ENCODE results near the gene JPT1.

JPT1 gene

DNA sequence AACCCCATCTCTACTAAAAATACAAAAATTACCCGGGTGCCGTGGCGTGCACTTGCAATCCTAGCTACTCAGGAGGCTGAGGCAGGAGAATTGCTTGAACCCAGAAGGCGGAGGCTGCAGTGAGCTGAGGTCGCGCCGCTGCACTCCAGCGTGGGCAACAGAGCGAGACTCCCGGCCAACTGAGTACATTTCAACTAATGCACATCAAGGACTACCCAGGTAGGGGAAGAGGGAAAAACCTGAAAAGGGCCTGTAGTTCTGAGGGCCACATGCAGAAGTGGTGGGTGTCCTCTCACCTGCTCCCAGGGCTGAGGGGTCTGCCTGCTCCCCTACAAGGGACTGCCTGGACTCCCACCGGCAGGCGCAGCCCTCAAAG lies 67.1 kb downstream of the JPT1 start:
- Histone ChIP-seq H3K36me3 (ENCODE audit: insufficient read depth) (no peaks in the 10 kb centered on the region), H4K20me1 (ENCODE audit: insufficient read depth) (no peaks in the 10 kb centered on the region), H3K27ac (no peak overlapping the region), H3K4me2 (no peak overlapping the region), H3K9ac (no peak overlapping the region), H3K4me1 (ENCODE audit: low read depth, poor library complexity, severe bottlenecking) (no peaks in the 10 kb centered on the region), H3K27me3 (ENCODE audit: insufficient read depth, low read depth) (no peaks in the 10 kb centered on the region), H3K4me3 (IDR thresholded peaks at IDR 0.05; ENCODE audit: insufficient read depth, low read depth, low read length) (no peak overlapping the region), H3K79me2 (ENCODE audit: insufficient read depth, low read depth) (no peaks in the 10 kb centered on the region), H2AFZ (ENCODE audit: low read depth) (no peak overlapping the region)
- TF ChIP-seq, protein P1, sequence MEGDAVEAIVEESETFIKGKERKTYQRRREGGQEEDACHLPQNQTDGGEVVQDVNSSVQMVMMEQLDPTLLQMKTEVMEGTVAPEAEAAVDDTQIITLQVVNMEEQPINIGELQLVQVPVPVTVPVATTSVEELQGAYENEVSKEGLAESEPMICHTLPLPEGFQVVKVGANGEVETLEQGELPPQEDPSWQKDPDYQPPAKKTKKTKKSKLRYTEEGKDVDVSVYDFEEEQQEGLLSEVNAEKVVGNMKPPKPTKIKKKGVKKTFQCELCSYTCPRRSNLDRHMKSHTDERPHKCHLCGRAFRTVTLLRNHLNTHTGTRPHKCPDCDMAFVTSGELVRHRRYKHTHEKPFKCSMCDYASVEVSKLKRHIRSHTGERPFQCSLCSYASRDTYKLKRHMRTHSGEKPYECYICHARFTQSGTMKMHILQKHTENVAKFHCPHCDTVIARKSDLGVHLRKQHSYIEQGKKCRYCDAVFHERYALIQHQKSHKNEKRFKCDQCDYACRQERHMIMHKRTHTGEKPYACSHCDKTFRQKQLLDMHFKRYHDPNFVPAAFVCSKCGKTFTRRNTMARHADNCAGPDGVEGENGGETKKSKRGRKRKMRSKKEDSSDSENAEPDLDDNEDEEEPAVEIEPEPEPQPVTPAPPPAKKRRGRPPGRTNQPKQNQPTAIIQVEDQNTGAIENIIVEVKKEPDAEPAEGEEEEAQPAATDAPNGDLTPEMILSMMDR (conservative IDR thresholded peaks at IDR 0.05; ENCODE audit: low read depth, low read length): no peak

DNA sequence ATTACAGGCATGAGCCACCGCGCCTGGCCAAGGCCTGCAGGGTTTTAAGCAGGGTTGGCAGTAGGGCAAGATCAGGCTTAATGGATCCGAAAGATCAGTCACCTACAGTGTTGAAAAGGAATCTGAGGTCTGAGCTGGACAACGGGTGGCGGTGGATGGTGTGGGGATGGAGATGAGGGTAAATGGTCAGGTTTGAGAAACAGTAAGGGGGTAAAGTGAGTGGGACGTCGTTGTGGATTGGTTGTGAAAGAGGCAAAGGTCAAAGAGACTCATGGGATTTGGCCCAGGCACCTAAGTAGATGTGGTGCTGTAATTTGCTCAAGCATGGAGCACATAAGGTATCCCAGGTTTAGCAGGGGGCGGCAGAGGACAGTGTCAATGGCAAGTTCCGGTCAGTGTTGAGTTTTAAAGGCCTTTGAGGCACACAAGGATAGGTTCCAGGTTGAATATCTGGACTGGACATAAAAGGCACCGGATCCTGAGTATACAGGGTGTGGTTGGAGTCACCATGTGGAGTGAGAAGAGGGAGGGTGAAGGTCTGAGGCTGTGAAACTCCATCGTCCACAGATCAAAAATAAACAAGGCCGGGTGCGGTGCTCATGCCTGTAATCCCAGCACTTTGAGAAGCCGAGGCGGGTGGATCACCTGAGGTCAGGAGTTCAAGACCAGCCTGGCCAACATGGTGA lies 67.7 kb downstream of the JPT1 start:
- Histone ChIP-seq H3K4me1 (ENCODE audit: low read depth, poor library complexity, severe bottlenecking) (no peaks in the 10 kb centered on the region), H3K4me2 (no peak overlapping the region), H2AFZ (ENCODE audit: low read depth) (no peak overlapping the region), H3K79me2 (ENCODE audit: insufficient read depth, low read depth) (no peaks in the 10 kb centered on the region), H3K27ac (no peak overlapping the region), H4K20me1 (ENCODE audit: insufficient read depth) (no peaks in the 10 kb centered on the region), H3K36me3 (ENCODE audit: insufficient read depth) (no peaks in the 10 kb centered on the region), H3K9ac (no peak overlapping the region), H3K4me3 (IDR thresholded peaks at IDR 0.05; ENCODE audit: insufficient read depth, low read depth, low read length) (no peak overlapping the region), H3K27me3 (ENCODE audit: insufficient read depth, low read depth) (no peaks in the 10 kb centered on the region)
- TF ChIP-seq, protein P1 (conservative IDR thresholded peaks at IDR 0.05; ENCODE audit: low read depth, low read length): no peak
